ENCODE results near the gene TRIM46. TPM values are rescaled to one million over a fixed set of nuclear protein-coding genes. Genes with fewer than 3 reads are reported as not detected.
"Not testable (repeated sequence)": the region's sequence is repeated elsewhere in the genome, so short reads cannot be mapped to it uniquely, and the experiment has no call there.

Gene TRIM46
- total RNA-seq, 1 experiment from 2014 or later = 1.9 TPM

DNA sequence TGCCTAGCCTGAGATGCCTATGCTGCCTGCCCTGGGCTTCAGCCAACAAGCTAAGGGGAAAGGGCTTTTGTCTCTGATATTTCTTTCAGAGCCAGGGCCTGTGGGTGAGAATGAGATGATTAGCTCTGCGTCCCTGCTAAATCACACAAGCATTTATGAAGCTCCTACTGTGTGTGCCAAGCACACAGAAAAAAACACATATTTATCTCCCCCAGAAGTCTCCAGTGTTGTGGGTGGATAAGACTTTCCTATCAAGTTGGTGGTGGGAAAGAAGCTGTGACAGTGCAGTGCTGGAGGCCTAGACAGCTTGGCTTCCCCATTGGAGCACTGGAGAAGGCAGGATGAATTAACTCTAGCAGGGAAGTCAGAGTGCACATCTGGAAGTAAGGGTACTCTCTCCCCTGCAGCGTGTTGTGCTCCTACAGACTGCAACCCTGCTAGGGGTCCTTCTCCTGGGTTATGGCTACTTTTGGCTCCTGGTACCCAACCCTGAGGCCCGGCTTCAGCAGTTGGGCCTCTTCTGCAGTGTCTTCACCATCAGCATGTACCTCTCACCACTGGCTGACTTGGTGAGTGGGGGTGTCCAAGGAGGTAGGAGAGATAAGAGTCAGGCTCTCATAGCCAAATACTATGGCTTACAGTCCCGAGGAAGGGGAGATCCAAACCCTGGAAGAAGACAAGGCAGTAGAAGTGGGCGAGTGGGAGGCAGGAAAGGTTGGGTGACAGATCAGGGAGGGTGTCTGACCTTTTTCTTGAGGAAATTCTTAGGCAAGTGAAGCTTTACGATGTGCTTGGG lies 36.3 kb upstream of the TRIM46 start:
- DNase-seq (ENCODE audit: low read depth) = no peak

DNA sequence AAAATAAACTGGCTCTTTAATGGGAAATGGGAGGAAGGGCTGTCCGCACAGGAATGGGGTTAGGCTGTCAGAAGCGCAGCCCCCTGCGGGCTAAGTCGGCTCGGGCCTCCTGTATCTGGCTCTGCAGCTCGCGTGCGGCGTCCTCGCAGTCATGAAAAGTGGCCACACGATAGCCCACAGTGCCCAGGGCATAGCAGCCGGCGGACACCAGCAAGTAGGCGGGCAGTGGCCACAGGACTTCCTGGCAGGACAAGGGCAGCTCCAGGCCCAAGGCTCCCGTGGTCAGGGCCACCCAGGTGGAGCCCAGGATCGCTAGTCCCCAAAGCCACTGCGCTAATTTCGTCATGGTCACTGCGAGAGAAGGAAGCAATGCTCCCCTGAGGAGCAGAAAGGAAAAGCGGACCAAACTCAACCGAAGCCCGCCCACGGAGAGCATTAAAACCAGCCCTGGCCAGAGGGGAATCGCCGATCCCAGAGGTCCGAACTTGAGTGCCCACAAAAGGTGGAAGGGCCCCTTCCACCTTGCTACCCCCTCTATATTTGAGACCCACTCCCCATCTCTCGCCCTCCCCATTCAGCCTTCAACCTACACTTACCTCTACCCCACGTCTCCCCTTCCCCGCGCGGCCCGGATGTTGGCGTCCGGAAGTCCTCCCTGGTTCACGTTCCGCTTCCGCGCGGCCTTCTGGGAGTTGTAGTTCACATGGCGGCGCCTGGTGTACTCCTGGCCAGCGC lies 33.6 kb upstream of the TRIM46 start, which contains the start of gene DPM3:
TSS of gene DPM3 (minus strand) at position 637 of the 735 bp plus-strand sequence. CDS start at position 346, 291 bp downstream.
- peak; percentile 89 for DNase-seq (ENCODE audit: low read depth)

DNA sequence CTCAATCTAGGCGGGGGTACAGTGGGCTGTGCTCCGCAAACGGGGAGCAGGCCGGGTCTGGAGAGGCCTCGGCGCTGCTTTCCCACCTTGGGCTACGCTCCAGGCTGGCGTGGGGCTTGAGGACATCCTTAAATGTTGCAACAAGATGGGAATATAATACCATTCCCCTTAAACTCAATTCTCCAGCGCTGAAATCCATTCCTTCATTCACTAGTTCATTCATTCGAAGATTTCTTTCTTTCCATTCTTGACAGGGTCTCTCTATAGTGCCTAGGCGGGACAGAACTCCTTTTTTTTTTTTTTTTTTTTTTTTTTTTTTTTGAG lies 33.1 kb upstream of the TRIM46 start:
- DNase-seq (ENCODE audit: low read depth) = no peak

DNA sequence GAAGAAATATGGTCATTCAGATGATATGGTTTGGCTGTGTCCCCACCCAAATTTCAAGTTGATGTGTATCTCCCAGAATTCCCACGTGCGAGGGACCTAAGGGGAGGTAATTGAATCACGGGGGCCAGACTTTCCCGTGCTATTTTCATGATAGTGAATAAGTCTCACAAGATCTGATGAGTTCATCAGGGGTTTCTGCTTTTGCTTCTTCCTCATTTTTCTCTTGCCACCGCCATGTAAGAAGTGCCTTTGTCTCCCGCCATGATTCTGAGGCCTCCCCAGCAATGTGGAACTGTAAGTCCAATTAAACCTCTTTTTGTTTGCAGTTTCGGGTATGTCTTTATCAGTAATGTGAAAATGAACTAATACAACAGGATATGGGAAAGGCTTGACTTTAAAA lies 31.9 kb upstream of the TRIM46 start:
- DNase-seq (ENCODE audit: low read depth) = no peak

DNA sequence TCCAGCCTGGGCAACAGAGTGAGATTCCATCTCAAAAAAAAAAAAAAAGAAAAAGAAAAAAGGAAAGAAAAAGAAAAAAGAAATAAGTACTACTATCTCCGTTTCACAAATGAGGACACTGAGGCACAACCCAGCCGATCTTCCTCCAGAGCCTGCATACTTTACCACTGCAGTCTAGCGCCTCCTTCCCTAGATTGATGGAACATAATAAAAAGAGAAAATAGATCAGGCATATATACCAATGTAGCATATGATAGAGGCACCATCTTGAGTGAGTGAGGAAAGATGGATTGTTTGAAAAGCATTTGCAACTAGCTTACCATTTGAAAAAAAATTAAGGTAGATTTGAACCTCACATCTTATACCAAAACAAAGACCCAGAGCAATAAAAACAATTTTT lies 28.2 kb upstream of the TRIM46 start:
- no peak for DNase-seq (ENCODE audit: low read depth)

DNA sequence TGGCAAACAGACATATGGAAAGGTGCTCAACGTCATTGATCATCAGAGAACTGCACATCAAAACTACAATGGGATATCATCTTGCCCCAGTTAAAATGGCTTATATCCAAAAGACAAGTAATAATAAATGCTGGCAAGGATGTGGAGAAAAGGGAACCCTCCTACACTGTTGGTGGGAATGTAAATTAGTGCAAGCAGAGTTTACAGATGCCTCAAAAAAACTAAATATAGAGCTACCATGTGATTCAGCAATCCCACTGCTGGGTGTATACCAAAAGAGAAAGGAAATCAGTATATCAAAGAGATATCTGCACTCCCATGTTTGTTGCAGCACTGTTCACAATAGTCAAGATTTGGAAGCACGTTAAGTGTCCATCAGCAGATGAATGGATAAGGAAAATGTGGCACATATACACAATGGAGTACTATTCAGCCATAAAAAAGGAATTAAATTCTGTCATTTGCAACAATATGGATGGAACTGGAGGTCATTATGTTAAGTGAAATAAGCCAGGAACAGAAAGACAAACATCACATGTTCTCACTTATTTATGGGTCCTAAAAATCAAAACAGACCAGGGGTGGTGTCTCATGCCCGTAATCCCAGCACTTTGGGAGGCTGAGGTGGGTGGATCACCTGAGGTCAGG lies 17.5 kb upstream of the TRIM46 start:
- not testable (repeated sequence) for DNase-seq (ENCODE audit: low read depth)

DNA sequence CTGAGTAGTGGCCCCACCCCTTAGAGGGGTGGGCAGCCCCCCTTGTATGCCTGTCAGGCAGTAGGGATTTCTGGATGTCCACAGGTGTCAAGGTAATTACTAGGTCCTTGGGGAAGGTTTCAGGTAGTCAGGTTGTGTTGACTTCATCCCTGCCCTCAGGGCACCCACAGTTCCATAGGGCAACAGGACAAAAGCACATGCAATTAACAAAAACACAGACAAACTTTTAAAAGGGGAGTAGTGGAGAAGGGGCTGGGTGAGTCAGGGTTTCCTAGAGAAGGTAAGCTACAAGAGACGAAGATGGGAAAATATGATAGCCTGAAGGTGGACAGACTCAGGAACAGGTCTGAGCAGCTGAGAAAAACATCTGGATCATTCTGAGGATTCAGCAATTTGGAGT lies 14.7 kb upstream of the TRIM46 start:
- no peak for DNase-seq (ENCODE audit: low read depth)

DNA sequence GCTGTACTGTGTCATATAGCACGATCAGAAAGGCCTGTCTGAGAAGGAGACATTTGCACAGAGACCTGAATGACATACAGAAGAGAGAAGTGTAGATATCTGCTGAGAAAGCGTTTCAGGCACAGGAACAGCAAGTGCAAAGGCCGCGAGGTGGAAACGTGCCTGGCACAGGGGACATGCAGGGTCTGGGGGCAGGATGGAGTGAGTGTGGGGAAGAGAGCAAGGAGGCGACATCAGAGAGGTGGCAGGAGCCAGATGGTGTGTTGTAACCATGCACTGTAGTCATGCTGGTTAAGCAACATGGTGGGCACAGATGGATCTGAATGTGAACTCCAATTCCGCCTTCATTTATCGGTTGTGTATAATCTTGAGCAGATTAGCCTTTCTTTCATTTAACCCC lies 13.5 kb upstream of the TRIM46 start:
- DNase-seq (ENCODE audit: low read depth) = no peak

DNA sequence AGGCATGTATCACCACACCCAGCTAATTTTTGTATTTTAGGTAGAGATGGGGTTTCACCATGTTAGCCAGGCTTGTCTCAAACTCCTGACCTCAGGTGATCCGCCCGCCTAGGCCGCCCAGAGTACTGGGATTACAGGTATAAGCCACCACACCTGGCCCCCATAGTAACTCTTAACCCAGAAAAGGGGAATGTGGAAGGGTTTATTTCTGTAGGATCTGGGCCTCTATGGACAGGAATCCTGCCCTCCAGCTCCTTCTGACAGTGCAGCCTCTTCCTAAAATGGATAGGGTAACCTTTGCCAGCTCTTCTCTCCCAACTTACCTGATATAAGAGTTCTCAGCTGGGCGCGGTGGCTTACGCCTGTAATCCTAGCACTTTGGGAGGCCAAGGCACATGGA lies 11.0 kb upstream of the TRIM46 start:
- DNase-seq (ENCODE audit: low read depth) = not testable (repeated sequence)

DNA sequence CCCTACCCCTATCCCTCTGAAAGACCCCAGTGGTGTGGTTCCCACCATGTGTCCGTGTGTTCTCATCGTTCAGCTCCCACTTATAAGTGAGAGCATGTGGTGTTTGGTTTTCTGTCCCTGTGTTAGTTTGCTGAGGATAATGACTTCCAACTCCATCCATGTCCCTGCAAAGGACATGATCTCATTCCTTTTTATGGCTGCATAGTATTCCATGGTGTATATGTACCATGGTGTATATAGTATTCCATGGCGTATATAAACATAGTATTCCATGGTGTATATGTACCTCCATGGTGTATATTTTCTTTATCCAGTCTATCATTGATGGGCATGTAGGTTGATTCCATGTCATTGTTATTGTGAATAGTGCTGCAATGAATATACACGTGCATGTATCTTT lies 9.9 kb upstream of the TRIM46 start:
- DNase-seq (ENCODE audit: low read depth) = not testable (repeated sequence)

DNA sequence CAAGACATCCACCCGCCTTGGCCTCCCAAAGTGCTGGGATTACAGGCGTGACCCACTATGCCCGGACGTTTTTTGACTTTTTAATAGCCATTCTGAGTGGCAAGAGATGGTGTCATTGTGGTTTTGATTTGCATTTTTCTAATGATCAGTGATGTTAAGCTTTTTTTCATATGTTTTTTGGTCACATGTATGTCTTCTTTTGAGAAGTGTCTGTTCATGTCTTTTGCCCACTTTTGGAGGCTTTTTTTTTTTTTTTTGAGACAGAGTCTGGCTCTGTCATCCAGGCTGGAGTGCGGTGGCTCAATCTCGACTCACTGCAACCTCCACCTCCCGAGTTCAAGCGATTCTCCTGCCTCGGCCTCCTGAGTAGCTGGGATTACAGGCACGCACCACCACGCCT lies 9.0 kb upstream of the TRIM46 start:
- DNase-seq (ENCODE audit: low read depth) = not testable (repeated sequence)

DNA sequence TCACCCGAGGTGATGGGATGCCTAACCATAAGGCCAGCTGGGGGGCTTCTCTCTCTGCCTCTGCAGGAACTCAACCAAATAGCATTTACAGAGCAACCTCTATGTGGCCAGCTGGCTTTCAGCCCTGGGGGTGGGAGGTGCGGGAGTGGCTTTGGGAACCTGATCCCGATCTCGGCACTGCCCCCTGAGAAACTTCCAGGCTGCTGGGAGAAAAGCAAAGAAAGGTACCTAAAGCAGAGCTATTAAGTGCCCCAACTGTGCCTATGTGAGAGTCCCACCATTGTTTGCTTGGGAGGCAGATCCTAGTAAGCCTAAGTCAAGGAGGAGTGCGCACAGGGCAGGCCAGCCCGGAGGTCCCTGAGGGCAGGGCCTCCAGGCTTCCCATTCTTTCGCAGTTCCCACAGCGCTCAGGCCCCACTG lies 7.6 kb upstream of the TRIM46 start:
- no peak for DNase-seq (ENCODE audit: low read depth)

DNA sequence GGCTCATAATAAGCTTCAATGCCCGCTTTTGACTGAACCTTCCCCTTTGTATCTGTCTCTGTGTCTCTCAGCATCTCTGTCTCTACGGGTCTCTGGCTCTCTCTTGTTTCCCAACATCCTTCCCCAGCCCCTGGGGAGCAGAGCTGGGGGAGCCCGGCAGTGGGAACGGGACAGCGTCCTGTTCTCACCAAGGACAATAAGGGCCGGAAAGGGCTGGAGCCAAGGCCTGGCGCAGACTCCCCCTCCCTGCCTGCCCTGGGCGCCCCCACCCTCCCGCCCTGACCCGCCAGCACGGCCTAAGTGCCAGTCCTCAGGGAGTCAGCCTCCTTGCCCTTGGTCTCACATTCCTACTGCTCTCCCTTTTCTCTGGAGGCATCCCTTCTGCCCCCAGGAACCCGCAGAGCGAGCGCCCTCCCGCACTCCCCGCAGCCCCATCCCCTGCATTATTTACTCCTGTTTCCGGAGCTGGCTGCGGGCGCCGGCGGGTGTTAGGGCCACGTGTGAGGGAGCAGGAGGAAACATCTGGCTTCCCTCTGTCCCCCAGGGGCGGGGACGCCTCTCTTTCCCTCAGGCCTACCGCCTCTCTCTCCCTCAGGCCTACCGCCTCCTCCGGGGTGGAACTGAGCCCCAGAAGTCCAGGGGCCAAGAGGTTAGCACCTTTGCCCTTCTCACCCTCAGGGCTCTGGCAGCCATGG lies 7.0 kb upstream of the TRIM46 start:
- no peak for DNase-seq (ENCODE audit: low read depth)

DNA sequence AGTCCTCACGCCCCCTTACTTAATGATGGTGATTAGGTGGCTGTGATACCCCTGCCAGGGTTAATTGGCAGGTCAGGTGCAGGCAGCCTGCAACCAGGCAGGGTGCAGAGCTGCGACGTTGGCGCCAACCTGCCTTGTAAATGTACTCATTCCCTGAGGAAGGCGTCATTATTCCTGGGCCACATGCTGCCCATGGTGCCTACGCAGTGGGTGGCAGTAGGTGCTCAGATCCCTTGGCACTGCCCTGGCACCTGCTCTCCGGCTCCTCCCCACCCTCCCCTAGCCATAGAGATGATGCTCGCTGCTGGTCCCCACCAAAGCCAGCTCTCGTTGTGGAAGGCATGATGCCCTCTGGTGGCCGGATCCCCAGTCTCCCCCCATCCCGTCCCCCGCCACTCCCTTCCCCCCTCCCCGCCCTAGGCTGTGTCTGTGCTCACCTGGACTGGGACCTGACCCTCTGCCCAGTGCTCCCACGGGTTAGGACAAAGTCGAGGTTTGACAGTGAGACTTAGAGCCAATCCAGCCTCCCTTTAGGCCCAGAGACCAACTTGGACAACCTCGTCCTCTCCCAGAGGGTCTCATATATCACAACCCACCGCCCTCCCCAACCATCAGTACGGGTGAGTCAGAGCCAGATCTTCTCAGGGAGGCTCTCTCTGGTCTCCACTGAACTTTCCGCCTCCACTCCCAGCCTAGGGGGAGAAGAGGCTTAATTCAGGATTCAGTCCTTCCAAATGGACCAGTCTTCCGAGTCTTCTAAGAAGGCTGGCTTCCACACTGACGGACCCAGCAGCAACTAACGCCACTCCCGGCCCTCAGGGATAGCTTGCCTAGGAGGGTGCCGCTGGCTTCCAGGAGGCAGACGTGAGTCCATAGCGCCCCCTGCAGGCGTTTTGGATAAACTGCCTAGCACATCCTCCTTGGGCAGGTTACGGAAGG lies 6.2 kb upstream of the TRIM46 start:
- peak; percentile 89 for DNase-seq (ENCODE audit: low read depth)

DNA sequence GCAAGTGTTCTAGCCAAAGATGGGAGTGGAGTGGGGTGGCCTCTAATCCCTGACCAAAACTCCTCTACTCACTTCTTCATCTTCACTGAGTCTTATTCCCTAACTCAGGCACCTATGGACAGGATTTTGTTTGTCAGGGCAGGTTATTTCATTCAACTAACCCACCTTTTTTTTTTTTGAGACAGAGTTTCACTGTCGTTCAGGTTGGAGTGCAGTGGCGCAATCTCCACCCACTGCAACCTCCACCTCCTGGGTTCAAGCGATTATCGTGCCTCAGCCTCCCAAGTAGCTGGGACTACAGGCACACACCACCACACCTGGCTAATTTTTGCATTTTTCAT lies 5.6 kb upstream of the TRIM46 start:
- DNase-seq (ENCODE audit: low read depth) = not testable (repeated sequence)

DNA sequence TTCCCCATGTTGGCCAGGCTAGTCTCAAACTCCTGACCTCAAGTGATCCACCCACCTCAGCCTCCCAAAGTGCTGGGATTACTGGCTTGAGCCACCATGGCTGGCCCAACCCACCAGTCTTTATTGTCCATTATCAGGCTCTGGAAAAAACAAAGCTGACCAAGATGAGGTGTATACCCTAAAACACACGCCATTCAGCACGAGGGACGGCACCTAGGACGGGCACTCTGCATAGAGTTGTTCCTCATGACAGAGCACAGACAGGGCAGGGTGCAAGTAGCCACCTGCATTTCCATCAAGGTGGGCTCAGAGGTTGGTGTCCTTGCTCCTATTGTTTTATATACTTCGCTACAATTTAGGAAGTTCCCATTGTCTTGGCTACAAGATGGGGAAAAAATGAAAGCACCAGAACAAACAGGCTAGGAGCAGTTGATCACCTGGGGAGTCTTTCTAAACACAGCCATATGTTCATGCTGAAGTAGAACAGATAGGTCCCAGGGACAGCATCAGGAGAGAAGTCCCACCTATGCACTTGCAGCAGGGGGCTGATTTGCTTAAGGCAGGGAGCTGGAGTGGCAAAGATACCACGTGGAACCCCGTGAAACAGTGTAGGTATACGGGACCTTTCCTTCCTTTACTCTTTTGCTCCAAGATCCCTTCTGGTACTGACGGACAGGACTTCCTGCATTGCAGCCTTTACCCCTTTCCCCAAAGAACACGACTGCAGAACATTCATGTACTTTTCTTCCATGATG lies 5.0 kb upstream of the TRIM46 start:
- no peak for DNase-seq (ENCODE audit: low read depth)

DNA sequence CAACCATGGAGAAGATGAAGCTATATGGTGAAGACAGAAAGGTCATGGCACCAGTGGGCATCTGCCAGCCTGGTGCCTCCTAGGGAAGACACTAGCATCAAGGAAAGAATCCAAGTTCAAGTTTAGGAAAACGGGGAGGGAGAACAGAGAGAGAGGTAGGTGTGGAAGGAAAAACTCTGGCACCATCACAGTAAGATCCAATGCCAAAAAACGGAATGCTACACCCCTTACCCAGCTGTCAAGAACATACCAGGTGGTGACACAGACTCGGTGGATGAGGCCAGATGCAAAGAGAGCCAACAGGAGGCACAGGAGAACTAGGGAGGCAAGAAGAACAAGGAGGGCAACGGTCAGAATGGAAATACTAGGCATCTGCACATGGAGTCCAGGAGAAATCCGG lies 4.1 kb upstream of the TRIM46 start:
- DNase-seq (ENCODE audit: low read depth) = no peak

DNA sequence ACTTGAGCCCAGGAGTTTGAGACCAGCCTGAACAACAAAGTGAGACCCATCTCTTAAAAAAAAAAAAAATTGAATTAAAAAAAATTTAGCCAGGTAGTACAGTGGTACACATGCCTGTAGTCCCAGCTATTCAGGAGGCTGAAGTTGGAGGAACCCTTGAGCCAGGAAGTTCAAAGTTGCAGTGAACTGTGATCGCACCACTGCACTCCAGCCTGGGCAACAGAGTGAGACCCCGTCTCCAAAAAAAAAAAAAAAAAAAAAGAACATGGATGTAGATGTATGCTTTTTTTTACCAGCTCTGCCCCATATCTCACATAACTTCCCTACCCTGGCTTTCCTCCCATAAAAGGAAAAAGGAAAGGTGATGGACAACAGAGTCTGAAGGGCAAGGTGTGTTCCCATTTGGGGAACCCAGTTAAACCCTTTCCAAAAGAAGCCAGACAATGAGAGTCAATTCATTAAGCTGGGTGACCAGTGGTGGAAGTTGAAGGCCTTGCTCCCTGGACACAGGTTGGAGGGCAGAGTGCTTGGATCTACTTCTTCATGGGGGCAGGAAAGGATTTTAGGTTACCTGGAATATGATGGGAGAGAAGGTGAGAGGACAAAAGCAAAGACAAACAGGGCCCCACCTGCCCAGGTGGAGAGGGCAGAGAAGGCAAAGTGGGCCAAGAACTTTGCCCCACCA lies 3.4 kb upstream of the TRIM46 start:
- no peak for DNase-seq (ENCODE audit: low read depth)

DNA sequence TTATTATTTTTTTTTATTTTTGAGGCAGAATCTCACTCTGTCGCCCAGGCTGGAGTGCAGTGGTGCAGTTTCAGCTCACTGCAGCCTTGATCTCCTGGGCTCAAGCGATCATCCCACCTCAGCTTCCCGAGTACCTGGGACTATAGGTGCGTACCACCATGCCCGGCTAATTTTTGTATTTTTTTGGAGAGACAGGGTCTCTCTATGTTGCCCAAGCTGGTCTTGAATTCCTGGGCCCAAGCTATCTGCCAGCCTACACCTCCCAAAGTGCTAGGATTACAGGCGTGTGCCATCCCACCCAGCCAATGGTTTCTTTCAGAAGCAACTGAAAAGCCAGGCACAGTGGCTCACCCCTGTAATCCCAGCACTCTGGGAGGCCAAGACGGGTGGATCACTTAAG lies 2.8 kb upstream of the TRIM46 start:
- DNase-seq (ENCODE audit: low read depth) = no peak
